ENCODE measurements around the gene PHF5A. TPM values are rescaled to one million over a fixed set of nuclear protein-coding genes. Genes with fewer than 3 reads are reported as not detected.
A peak's percentile ranks its signal among the peaks of the same experiment; 100 is the strongest.

PHF5A gene
- total and polyA plus RNA-seq, 2 of the 8 experiments (the other 6 are each of a cell fraction or from before 2014, with no cell fraction given) = 119 to 135 TPM

DNA sequence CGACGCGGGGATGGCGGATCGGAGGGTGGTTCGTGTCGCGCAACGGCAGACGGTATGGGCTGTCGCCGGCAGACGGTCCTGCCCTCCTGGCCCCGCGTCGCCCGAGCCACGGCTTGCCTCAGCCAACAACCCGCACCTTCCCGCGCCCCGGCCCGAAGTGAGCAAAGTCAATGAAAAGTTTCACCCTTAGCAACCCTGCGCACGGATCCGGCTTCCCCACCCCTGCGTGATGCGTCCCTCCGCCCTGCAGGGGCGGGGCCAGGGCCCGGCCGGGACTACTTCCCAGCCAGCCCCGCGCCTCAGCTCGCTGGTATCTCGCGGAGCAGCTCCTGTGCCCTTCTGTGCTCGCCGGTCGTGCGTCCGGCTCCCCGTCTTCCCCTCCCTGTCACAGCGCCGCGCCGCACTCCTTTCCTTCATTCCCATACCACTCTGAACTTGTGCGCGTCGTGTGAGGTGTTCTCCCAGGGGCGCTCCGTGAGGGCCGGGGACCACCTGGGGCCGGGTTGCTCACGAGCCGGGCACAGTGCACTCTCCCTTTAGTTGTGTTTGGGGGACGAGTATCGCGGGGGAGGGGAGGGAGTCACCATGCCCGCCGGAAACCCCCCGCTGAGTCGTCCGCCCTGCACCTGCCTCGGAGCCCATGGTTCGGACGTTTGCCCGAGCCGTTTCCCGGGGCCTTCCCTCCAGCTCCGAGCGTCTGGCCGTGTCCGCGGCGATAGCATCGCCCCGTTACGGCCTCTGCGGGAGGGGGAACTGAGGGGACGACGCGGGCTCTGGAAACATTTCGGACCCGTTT, 21.7 kb downstream of the PHF5A start, which contains the start of gene TOB2 (continued):
- TF ChIP-seq PHF8 (conservative IDR thresholded peaks at IDR 0.05; ENCODE audit: low read depth, low read length) (peak; percentile 82), SIN3A (conservative IDR thresholded peaks at IDR 0.05 in 1 of 2, IDR thresholded peaks at IDR 0.05 in 1 of 2; ENCODE audit: low read depth in 1 of 2, low read length in 2 of 2) (peak; percentile 93 to 98), BCL11A (IDR thresholded peaks at IDR 0.05; ENCODE audit: low read depth in 2 of 2, low read length in 2 of 2) (no peak), SUZ12 (IDR thresholded peaks at IDR 0.05; ENCODE audit: low read length) (no peak), JUN (IDR thresholded peaks at IDR 0.05; ENCODE audit: low read depth, low read length) (no peak), SIX5 (IDR thresholded peaks at IDR 0.05; ENCODE audit: low read depth, low read length) (no peak), JUND (IDR thresholded peaks at IDR 0.05; ENCODE audit: low read length) (peak; percentile 70; the same call in 1 of the 2 replicates), CBX8 (IDR thresholded peaks at IDR 0.05; ENCODE audit: borderline replicate concordance, low read depth, low read length) (no peak), POLR2AphosphoS5 (IDR thresholded peaks at IDR 0.05; ENCODE audit: low read depth, low read length) (peak; percentile 99), RFX5 (IDR thresholded peaks at IDR 0.05; ENCODE audit: borderline replicate concordance, low read depth, low read length) (0 out of 2 replicates have a peak, but pooled peaks have one; percentile 37), CTBP2 (IDR thresholded peaks at IDR 0.05; ENCODE audit: borderline replicate concordance, insufficient read depth, insufficient read length, low read length) (peak; percentile 86), HDAC2 (IDR thresholded peaks at IDR 0.05; ENCODE audit: borderline replicate concordance in 1 of 2, low read depth in 2 of 2, low read length in 2 of 2) (0 out of 4 replicates have a peak, but pooled peaks of 1 of the 2 experiments have one; percentile 33), KDM4A (IDR thresholded peaks at IDR 0.05; ENCODE audit: low read depth, low read length, severe bottlenecking) (no peak), SP2 (IDR thresholded peaks at IDR 0.05; ENCODE audit: low read length) (no peak), EP300 (IDR thresholded peaks at IDR 0.05; ENCODE audit: borderline replicate concordance in 1 of 2, low read depth in 2 of 2, low read length in 2 of 2) (peak in 1 of 2 experiments; percentile 85; a peak in 1 of 3 replicates), MAFK (IDR thresholded peaks at IDR 0.05; ENCODE audit: low read depth, low read length) (no peak)
- TF ChIP-seq, protein P1, sequence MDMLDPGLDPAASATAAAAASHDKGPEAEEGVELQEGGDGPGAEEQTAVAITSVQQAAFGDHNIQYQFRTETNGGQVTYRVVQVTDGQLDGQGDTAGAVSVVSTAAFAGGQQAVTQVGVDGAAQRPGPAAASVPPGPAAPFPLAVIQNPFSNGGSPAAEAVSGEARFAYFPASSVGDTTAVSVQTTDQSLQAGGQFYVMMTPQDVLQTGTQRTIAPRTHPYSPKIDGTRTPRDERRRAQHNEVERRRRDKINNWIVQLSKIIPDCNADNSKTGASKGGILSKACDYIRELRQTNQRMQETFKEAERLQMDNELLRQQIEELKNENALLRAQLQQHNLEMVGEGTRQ (IDR thresholded peaks at IDR 0.05; ENCODE audit: low read length) = no peak
- TF ChIP-seq, protein P2, sequence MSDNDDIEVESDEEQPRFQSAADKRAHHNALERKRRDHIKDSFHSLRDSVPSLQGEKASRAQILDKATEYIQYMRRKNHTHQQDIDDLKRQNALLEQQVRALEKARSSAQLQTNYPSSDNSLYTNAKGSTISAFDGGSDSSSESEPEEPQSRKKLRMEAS (IDR thresholded peaks at IDR 0.05) = peak; percentile 63
- TF ChIP-seq, protein P3, sequence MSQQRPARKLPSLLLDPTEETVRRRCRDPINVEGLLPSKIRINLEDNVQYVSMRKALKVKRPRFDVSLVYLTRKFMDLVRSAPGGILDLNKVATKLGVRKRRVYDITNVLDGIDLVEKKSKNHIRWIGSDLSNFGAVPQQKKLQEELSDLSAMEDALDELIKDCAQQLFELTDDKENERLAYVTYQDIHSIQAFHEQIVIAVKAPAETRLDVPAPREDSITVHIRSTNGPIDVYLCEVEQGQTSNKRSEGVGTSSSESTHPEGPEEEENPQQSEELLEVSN (IDR thresholded peaks at IDR 0.05) = peak; percentile 36; the same call in 1 of the 2 replicates

Data from H1 (cell line).